CMK (cell line): ENCODE results near the gene RANBP17.
A peak's percentile ranks its signal among the peaks of the same experiment; 100 is the strongest.

Source experiments
- DNase-seq: peaks from one replicate; pipeline ENCODE4 v3.0.0-alpha.2; 2010; ENCODE audit warnings: low read depth

The RANBP17 gene

GRCh38 chr5:171317230-171317629 is 455.4 kb downstream of the RANBP17 start:
- DNase-seq: no peak

GRCh38 chr5:171318026-171318425 is 456.2 kb downstream of the RANBP17 start:
- DNase-seq: no peak

GRCh38 chr5:171321447-171321846 is 459.6 kb downstream of the RANBP17 start:
- no peak for DNase-seq

GRCh38 chr5:171322527-171322926 is 460.7 kb downstream of the RANBP17 start:
- DNase-seq: no peak

GRCh38 chr5:171323007-171323406 is 461.2 kb downstream of the RANBP17 start:
- DNase-seq: no peak

GRCh38 chr5:171323806-171324632 is 462.2 kb downstream of the RANBP17 start:
- no peak for DNase-seq

GRCh38 chr5:171330021-171330420 is 468.2 kb downstream of the RANBP17 start:
- no peak for DNase-seq

GRCh38 chr5:171335616-171336015 is 473.8 kb downstream of the RANBP17 start:
- no peak for DNase-seq

- no peak for DNase-seq
Observed at GRCh38 chr5:171336521-171337209, 474.8 kb downstream of the RANBP17 start.

GRCh38 chr5:171337210-171337569 is 475.4 kb downstream of the RANBP17 start:
- no peak for DNase-seq

- DNase-seq: no peak
Observed at GRCh38 chr5:171340042-171340441, 478.2 kb downstream of the RANBP17 start.

GRCh38 chr5:171340491-171340890 is 478.7 kb downstream of the RANBP17 start:
- DNase-seq: no peak

- peak; percentile 22 for DNase-seq
Observed at GRCh38 chr5:171342362-171343111, 480.7 kb downstream of the RANBP17 start.

GRCh38 chr5:171344936-171345608 is 483.3 kb downstream of the RANBP17 start:
- no peak for DNase-seq
